SU-DHL-6 (cell line): ENCODE measurements around the gene FOSL2.

Source experiments
- H2AFZ ChIP-seq: fragments of 200-600 bp; sonication (generic); 2 replicates; pipeline ENCODE4 v1.6.1; 2014; ENCODE audit warnings: low read depth, mild to moderate bottlenecking, moderate library complexity, mixed read lengths, antibody characterized with exemption, low read length; ENCODE audit not compliant: severe bottlenecking
- H3F3A ChIP-seq: fragments of 200-600 bp; shearing (Covaris generic); 2 replicates; pipeline ENCODE4 v1.6.0; 2016; ENCODE audit warnings: antibody characterized with exemption, mild to moderate bottlenecking; ENCODE audit not compliant: insufficient read depth
- H3K27ac ChIP-seq: fragments of 200-600 bp; sonication (generic); 2 replicates; pipeline ENCODE4 v1.5.1; 2016; ENCODE audit warnings: low read depth, mild to moderate bottlenecking, low read length, moderate library complexity, mixed read lengths
- H3K27me3 ChIP-seq: fragments of 200-600 bp; sonication (generic), shearing (Covaris generic); 2 replicates; pipeline ENCODE4 v1.6.0; 2014; ENCODE audit warnings: mild to moderate bottlenecking, low read length
- H3K36me3 ChIP-seq: fragments of 200-600 bp; sonication (generic); 2 replicates; pipeline ENCODE4 v1.6.1; 2014; ENCODE audit warnings: mild to moderate bottlenecking, low read length, mixed read lengths
- H3K4me2 ChIP-seq: fragments of 300-600, 200-600 bp; shearing (Covaris generic), sonication (generic); 2 replicates; pipeline ENCODE4 v1.6.0; 2014; ENCODE audit warnings: low read length, low read depth, mild to moderate bottlenecking; ENCODE audit not compliant: poor library complexity, severe bottlenecking
- H3K4me3 ChIP-seq: fragments of 200-600 bp; sonication (generic); 2 replicates; pipeline ENCODE4 v1.5.1; 2014; ENCODE audit warnings: antibody characterized with exemption, low read length, mild to moderate bottlenecking, mixed read lengths; ENCODE audit not compliant: insufficient read depth, poor library complexity, severe bottlenecking
- H3K79me2 ChIP-seq: fragments of 200-600 bp; sonication (generic); 2 replicates; pipeline ENCODE4 v1.6.1; 2014; ENCODE audit warnings: mild to moderate bottlenecking, low read length, moderate library complexity; ENCODE audit not compliant: insufficient read depth
- H3K9ac ChIP-seq: fragments of 200-600 bp; sonication (generic); 2 replicates; pipeline ENCODE4 v1.7.0; 2014; ENCODE audit warnings: mild to moderate bottlenecking, low read length
- H3K9me2 ChIP-seq: fragments of 200-600 bp; sonication (generic); replicated peaks from 2 replicates; pipeline ENCODE4 v1.6.1; 2014; ENCODE audit warnings: low read length; ENCODE audit not compliant: insufficient read depth
- H3K9me3 ChIP-seq: fragments of 200-600 bp; sonication (generic); 2 replicates; pipeline ENCODE4 v1.6.1; 2014; ENCODE audit warnings: low read length, mixed read lengths; ENCODE audit not compliant: insufficient read depth
- H4K20me1 ChIP-seq: fragments of 200-600 bp; sonication (generic); 2 replicates; pipeline ENCODE4 v1.6.1; 2014; ENCODE audit warnings: low read depth, mild to moderate bottlenecking, antibody characterized with exemption, low read length, moderate library complexity, mixed read lengths
- EZH2phosphoT487 ChIP-seq: fragments of 200-600 bp; sonication (generic), shearing (Covaris generic); conservative IDR thresholded peaks from 2 replicates; pipeline ENCODE4 v1.6.1; 2018; ENCODE audit warnings: mild to moderate bottlenecking, antibody characterized with exemption, low read length, moderate library complexity, mixed read lengths
- TF ChIP-seq, protein P1 (sequence below): fragments of 200-600 bp; sonication (generic); IDR thresholded peaks from one replicate; pipeline ENCODE4 v1.5.1; 2017; ENCODE audit warnings: antibody characterized with exemption, mild to moderate bottlenecking, low read length, moderate library complexity; ENCODE audit not compliant: insufficient read depth, poor library complexity, severe bottlenecking

The FOSL2 gene

DNA sequence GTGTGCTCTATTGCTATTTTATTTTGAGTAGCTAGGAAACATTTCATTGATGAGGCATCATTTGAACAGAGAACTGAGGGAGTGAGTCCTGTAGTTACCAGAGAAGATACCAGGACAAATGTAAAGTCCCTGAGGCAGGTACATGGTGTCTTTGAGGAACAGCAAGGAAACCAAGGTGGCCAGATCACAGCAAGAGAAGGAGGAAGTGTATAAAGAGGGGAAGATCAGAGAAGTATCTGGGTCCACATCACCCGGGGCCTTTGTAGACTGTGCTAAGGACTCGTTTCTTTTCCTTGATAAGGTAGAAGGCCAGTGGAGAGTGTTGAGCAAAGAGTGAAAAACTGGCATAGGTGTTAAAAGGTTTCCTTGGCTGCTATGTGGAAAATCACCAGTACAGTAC is 68.4 kb downstream of the FOSL2 start:
- H3F3A ChIP-seq, result no peaks in the 10 kb centered on the region
- H3K9ac ChIP-seq, result no peak overlapping the region
- H3K36me3 ChIP-seq, result no peaks in the 10 kb centered on the region
- H2AFZ ChIP-seq, result no peak overlapping the region
- no peaks in the 10 kb centered on the region for H3K9me2 ChIP-seq
- no peak overlapping the region for H3K27ac ChIP-seq
- no peaks in the 10 kb centered on the region for H3K27me3 ChIP-seq
- TF ChIP-seq EZH2phosphoT487, result no peak
- TF ChIP-seq, protein P1, sequence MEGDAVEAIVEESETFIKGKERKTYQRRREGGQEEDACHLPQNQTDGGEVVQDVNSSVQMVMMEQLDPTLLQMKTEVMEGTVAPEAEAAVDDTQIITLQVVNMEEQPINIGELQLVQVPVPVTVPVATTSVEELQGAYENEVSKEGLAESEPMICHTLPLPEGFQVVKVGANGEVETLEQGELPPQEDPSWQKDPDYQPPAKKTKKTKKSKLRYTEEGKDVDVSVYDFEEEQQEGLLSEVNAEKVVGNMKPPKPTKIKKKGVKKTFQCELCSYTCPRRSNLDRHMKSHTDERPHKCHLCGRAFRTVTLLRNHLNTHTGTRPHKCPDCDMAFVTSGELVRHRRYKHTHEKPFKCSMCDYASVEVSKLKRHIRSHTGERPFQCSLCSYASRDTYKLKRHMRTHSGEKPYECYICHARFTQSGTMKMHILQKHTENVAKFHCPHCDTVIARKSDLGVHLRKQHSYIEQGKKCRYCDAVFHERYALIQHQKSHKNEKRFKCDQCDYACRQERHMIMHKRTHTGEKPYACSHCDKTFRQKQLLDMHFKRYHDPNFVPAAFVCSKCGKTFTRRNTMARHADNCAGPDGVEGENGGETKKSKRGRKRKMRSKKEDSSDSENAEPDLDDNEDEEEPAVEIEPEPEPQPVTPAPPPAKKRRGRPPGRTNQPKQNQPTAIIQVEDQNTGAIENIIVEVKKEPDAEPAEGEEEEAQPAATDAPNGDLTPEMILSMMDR, result no peak
- no peak overlapping the region for H3K4me2 ChIP-seq
- no peaks in the 10 kb centered on the region for H4K20me1 ChIP-seq
- H3K79me2 ChIP-seq, result no peaks in the 10 kb centered on the region
- H3K4me3 ChIP-seq, result no peak overlapping the region
- H3K9me3 ChIP-seq, result no peaks in the 10 kb centered on the region

- Histone ChIP-seq H3K27me3 (no peaks in the 10 kb centered on the region), H4K20me1 (no peaks in the 10 kb centered on the region), H3K79me2 (no peaks in the 10 kb centered on the region), H2AFZ (no peak overlapping the region), H3F3A (no peaks in the 10 kb centered on the region), H3K4me2 (no peak overlapping the region), H3K4me3 (no peak overlapping the region), H3K9me3 (no peaks in the 10 kb centered on the region), H3K27ac (no peak overlapping the region), H3K36me3 (no peaks in the 10 kb centered on the region), H3K9me2 (no peaks in the 10 kb centered on the region), H3K9ac (no peak overlapping the region)
- TF ChIP-seq, protein P1, result no peak
- TF ChIP-seq EZH2phosphoT487, result no peak
Observed at GRCh38 chr2:28462122-28462521, 69.5 kb downstream of the FOSL2 start.

DNA sequence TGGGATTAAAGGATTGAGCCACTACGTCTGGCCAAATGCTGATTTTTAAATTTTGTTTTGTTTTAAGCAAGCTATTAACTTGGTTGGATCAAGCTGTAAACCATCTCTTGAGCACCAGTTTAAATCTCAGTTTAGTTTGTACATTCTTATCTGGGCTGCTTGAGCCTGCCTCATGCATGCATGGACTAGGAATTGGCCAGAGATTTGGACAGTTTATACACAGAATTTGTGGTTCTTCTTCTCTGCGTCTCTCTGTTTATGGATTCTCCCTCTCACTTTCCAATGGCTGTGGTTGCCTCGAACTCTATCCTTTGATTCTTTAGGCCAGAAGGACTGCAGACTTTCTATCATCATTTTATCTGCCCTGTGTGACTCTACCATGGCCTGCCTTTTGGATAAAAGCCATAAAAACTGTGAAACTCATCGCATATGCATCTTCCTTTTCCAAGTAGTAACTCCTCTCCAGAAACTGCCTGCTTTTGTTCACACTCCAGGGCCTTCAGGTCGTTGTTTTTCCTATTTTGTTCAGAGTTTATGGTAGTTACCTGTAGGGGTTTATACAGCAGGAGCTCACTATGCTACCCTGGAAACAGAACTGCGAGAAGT is 70.7 kb downstream of the FOSL2 start:
- no peaks in the 10 kb centered on the region for H3F3A ChIP-seq
- no peaks in the 10 kb centered on the region for H3K9me2 ChIP-seq
- no peaks in the 10 kb centered on the region for H3K9me3 ChIP-seq
- H3K27me3 ChIP-seq, result no peaks in the 10 kb centered on the region
- no peaks in the 10 kb centered on the region for H3K79me2 ChIP-seq
- H3K27ac ChIP-seq, result no peak overlapping the region
- H3K36me3 ChIP-seq, result no peaks in the 10 kb centered on the region
- no peak overlapping the region for H2AFZ ChIP-seq
- H4K20me1 ChIP-seq, result no peaks in the 10 kb centered on the region
- no peak overlapping the region for H3K9ac ChIP-seq
- no peak overlapping the region for H3K4me2 ChIP-seq
- no peak for TF ChIP-seq EZH2phosphoT487
- H3K4me3 ChIP-seq, result no peak overlapping the region

DNA sequence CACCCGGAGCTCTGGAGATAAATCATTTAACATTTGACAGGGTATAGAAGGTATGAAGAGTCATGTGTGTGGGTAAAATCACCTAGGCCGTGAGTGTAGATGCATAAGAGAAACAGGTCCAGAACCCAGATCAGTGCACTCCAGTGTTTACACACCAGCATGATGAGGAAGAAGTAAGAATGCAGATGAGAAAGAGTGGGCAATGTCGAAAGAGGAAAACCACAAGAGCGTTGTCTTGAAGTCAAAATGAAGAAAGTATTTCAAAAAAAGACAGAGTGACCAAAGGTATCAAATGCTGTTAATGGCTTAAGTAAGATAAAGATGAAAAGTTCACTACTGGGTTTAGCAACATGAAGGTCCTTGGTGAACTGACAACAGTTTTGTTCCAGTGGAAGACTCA is 71.2 kb downstream of the FOSL2 start:
- Histone ChIP-seq H3F3A (no peaks in the 10 kb centered on the region), H3K9me2 (no peaks in the 10 kb centered on the region), H3K79me2 (no peaks in the 10 kb centered on the region), H2AFZ (no peak overlapping the region), H3K27me3 (no peaks in the 10 kb centered on the region), H3K9me3 (no peaks in the 10 kb centered on the region), H3K36me3 (no peaks in the 10 kb centered on the region), H3K4me3 (no peak overlapping the region), H3K9ac (no peak overlapping the region), H4K20me1 (no peaks in the 10 kb centered on the region), H3K4me2 (no peak overlapping the region), H3K27ac (no peak overlapping the region)
- TF ChIP-seq EZH2phosphoT487, result no peak
- TF ChIP-seq, protein P1, result no peak
